Measurements from ENCODE around the gene SOWAHA.

Gene SOWAHA

DNA sequence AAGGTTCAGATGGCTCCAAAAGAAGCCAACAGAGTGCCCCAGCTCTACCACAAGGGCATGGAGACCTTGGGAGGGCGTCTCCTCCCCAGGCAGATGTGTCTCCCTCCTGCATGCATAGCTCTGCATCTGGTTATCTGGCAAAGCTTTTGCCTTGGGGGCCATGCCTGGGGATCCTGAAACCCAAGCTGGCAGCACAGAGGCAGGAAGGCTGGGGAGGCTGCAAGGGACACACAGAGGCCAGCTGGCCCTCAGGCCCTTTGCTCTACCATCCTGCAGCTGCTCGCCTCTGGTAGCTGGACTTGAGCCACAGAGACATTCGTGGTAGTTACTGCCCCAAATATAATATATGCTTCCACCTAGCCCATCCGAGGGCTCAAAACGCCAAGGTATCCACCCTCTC is 40.0 kb upstream of the SOWAHA start:
- TF ChIP-seq CTCF (IDR thresholded peaks at IDR 0.05; ENCODE audit: control extremely low read depth, extremely low read depth, low read depth, missing control alignments), result no peak
- ChIA-PET POLR2A (interaction anchor here (1.1 kb wide), 1 partner anchor 20 kb away, joined by 3 read pairs; no protein-coding TSS in a partner anchor), CTCF (interaction anchor here (0.6 to 2.9 kb wide), 6 partner anchors 12 to 247 kb away, joined by 3 to 9 read pairs (median 4); no protein-coding TSS in a partner anchor)
- no peak for DNase-seq (ENCODE audit: extremely low spot score)

DNA sequence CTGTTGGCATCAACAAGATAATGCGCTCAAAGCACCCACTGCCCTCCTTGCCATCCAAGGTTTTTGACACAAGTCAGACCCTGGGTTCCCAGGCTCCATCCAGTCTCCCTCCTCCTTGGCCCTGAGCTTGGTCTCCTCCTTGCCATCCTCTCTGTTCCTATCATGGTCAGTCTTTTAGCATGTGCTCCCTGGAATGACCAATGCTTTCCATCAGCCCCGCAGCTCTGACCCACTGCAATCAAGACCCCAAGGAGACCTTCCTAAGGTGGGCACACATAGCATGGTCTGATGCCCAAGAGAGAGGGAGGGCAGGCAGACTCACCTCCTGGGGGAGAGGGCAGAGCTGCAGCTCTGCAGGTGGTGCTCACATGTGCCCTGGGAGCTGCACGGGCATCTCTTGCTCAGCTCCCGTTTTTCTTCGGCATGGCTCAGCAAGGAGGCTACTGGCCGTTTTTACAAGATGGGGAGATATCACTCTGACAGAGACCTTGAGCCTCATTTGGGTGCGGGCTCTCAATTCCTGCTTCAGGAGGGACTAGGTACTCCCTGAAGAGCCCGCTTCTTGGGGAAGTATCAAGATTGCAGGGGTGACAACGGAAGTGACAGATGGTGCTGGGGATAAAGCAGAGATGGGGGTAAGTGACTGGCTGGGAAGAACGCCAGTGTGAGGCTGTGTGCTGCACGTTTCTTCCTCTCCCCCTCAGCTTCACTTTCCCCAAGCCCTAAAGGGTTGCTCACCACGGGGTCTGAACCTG is 39.3 kb upstream of the SOWAHA start:
- CTCF ChIA-PET, result interaction anchor here (1.1 to 2.9 kb wide), 7 partner anchors 10 to 247 kb away, joined by 3 to 9 read pairs (median 4); no protein-coding TSS in a partner anchor
- no peak for TF ChIP-seq CTCF (IDR thresholded peaks at IDR 0.05; ENCODE audit: control extremely low read depth, extremely low read depth, low read depth, missing control alignments)
- POLR2A ChIA-PET, result interaction anchor here (1.1 kb wide), 1 partner anchor 19 kb away, joined by 3 read pairs; no protein-coding TSS in a partner anchor
- no peak for DNase-seq (ENCODE audit: extremely low spot score)

GRCh38 chr5:132774406-132774805 is 38.7 kb upstream of the SOWAHA start:
- ChIA-PET POLR2A (interaction anchor here (1.1 kb wide), 1 partner anchor 18 kb away, joined by 3 read pairs; no protein-coding TSS in a partner anchor), CTCF (interaction anchor here (1.2 to 2.9 kb wide), 7 partner anchors 8 to 46 kb away, joined by 3 to 10 read pairs (median 3); no protein-coding TSS in a partner anchor)
- no peak for DNase-seq (ENCODE audit: extremely low spot score)
- TF ChIP-seq CTCF (IDR thresholded peaks at IDR 0.05; ENCODE audit: control extremely low read depth, extremely low read depth, low read depth, missing control alignments), result no peak

DNA sequence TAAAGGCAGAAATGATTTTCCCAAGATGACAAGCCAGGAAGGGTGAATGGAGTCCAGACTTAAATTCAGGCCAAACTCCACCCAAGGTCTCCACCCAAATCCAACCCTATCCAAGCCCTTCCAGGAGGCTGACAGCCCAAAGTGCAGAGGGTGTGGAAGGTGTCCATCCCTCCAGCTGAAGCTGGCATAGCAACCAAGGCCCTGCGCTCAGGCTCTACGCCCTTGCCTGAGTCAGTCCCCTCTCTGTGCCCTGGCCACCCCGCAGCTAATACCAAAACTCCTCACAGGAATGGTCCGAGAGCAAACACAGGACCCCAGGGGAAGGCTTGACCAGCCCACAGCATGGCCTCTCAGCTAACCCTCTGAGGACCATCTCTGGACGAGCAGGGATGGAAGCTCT is 38.2 kb upstream of the SOWAHA start:
- no peak for DNase-seq (ENCODE audit: extremely low spot score)
- no peak for TF ChIP-seq CTCF (IDR thresholded peaks at IDR 0.05; ENCODE audit: control extremely low read depth, extremely low read depth, low read depth, missing control alignments)
- ChIA-PET CTCF (interaction anchor here (1.2 to 2.2 kb wide), 5 partner anchors 9 to 28 kb away, joined by 3 to 10 read pairs (median 3); partner anchors contain the start of gene CCNI2), POLR2A (no interaction called here)

DNA sequence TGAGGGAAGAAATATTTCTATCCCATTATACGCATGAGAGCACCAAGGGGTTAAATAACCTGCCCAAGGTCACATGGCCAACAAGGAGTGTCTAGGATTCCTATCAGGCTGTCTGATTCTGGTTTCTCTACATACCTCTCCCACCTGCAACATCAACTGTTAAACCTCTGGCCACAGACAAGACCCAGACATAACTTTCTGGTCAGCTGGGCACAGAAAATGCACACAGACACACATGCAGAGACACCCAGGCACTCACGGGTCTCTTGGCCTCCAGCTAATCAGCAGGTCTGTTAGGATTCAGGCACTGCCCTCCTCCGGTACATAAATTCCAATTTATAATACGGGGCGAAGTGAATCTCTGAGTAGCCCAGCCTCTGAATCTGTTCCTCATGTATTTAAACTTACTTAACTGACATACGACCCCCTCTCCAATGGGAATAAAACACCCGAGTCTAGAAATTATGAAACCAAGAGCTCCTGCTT is 37.6 kb upstream of the SOWAHA start:
- CTCF ChIA-PET, result interaction anchor here (0.9 to 2.2 kb wide), 6 partner anchors 9 to 275 kb away, joined by 3 to 10 read pairs (median 5); partner anchors contain the start of gene CCNI2
- no peak for TF ChIP-seq CTCF (IDR thresholded peaks at IDR 0.05; ENCODE audit: control extremely low read depth, extremely low read depth, low read depth, missing control alignments)
- POLR2A ChIA-PET, result no interaction called here
- no peak for DNase-seq (ENCODE audit: extremely low spot score)

- no peak for DNase-seq (ENCODE audit: extremely low spot score)
- ChIA-PET POLR2A (no interaction called here), CTCF (interaction anchor here (0.9 to 2.2 kb wide), 6 partner anchors 10 to 276 kb away, joined by 3 to 10 read pairs (median 5); partner anchors contain the start of gene CCNI2)
- TF ChIP-seq CTCF (IDR thresholded peaks at IDR 0.05; ENCODE audit: control extremely low read depth, extremely low read depth, low read depth, missing control alignments), result no peak
Observed at GRCh38 chr5:132776131-132776937, 36.8 kb upstream of the SOWAHA start.
